IPS-18c (cell line): Measurements from ENCODE around the gene CREB5.

Experiments
- H3K4me3 ChIP-seq: 2 replicates; pipeline ENCODE4 v1.7.0; 2013; ENCODE audit warnings: low read depth, mild to moderate bottlenecking, low read length, moderate library complexity; ENCODE audit not compliant: insufficient read depth
- H3K9me3 ChIP-seq: one replicate; pipeline ENCODE4 v1.6.1; 2013; ENCODE audit warnings: mild to moderate bottlenecking, low read length, moderate library complexity; ENCODE audit not compliant: control insufficient read depth, insufficient read depth

CREB5 gene

GRCh38 chr7:28456044-28456443, 43.7 kb downstream of the CREB5 start:
- H3K9me3 ChIP-seq: no peaks in the 10 kb centered on the region
- H3K4me3 ChIP-seq: no peak overlapping the region

GRCh38 chr7:28458732-28459131, 46.4 kb downstream of the CREB5 start:
- no peaks in the 10 kb centered on the region for H3K9me3 ChIP-seq
- no peak overlapping the region for H3K4me3 ChIP-seq

GRCh38 chr7:28459306-28459705, 47.0 kb downstream of the CREB5 start:
- Histone ChIP-seq H3K9me3 (no peaks in the 10 kb centered on the region), H3K4me3 (no peak overlapping the region)

- H3K9me3 ChIP-seq: no peaks in the 10 kb centered on the region
- no peak overlapping the region for H3K4me3 ChIP-seq
Observed at GRCh38 chr7:28465697-28466096, 53.4 kb downstream of the CREB5 start.

GRCh38 chr7:28466341-28466740, 54.0 kb downstream of the CREB5 start:
- no peak overlapping the region for H3K4me3 ChIP-seq
- no peaks in the 10 kb centered on the region for H3K9me3 ChIP-seq

- H3K9me3 ChIP-seq: no peaks in the 10 kb centered on the region
- no peak overlapping the region for H3K4me3 ChIP-seq
Observed at GRCh38 chr7:28466885-28467284, 54.6 kb downstream of the CREB5 start.

- H3K4me3 ChIP-seq: no peak overlapping the region
- no peaks in the 10 kb centered on the region for H3K9me3 ChIP-seq
Observed at GRCh38 chr7:28469562-28469961, 57.2 kb downstream of the CREB5 start.

GRCh38 chr7:28470344-28470743, 58.0 kb downstream of the CREB5 start:
- no peak overlapping the region for H3K4me3 ChIP-seq
- no peaks in the 10 kb centered on the region for H3K9me3 ChIP-seq

- Histone ChIP-seq H3K4me3 (no peak overlapping the region), H3K9me3 (no peaks in the 10 kb centered on the region)
Observed at GRCh38 chr7:28472332-28472731, 60.0 kb downstream of the CREB5 start.

GRCh38 chr7:28473571-28474281, 61.4 kb downstream of the CREB5 start:
- H3K4me3 ChIP-seq: no peak overlapping the region
- peaks cover 3% of the 10 kb centered on the region for H3K9me3 ChIP-seq

GRCh38 chr7:28474282-28474638, 61.9 kb downstream of the CREB5 start:
- Histone ChIP-seq H3K4me3 (no peak overlapping the region), H3K9me3 (peaks cover 3% of the 10 kb centered on the region)

- Histone ChIP-seq H3K4me3 (no peak overlapping the region), H3K9me3 (peaks cover 3% of the 10 kb centered on the region)
Observed at GRCh38 chr7:28474640-28475039, 62.3 kb downstream of the CREB5 start.

GRCh38 chr7:28477041-28477442, 64.7 kb downstream of the CREB5 start:
- peaks cover 3% of the 10 kb centered on the region for H3K9me3 ChIP-seq
- H3K4me3 ChIP-seq: no peak overlapping the region

- H3K9me3 ChIP-seq: peaks cover 3% of the 10 kb centered on the region
- no peak overlapping the region for H3K4me3 ChIP-seq
Observed at GRCh38 chr7:28478656-28479055, 66.3 kb downstream of the CREB5 start.

- Histone ChIP-seq H3K4me3 (no peak overlapping the region), H3K9me3 (peaks cover 3% of the 10 kb centered on the region)
Observed at GRCh38 chr7:28479507-28479947, 67.2 kb downstream of the CREB5 start.

GRCh38 chr7:28480595-28480994, 68.3 kb downstream of the CREB5 start:
- Histone ChIP-seq H3K9me3 (peaks cover 3% of the 10 kb centered on the region), H3K4me3 (no peak overlapping the region)

- Histone ChIP-seq H3K9me3 (peaks cover 3% of the 10 kb centered on the region), H3K4me3 (no peak overlapping the region)
Observed at GRCh38 chr7:28481091-28481926, 69.0 kb downstream of the CREB5 start.

GRCh38 chr7:28483112-28483511, 70.8 kb downstream of the CREB5 start:
- H3K9me3 ChIP-seq: no peaks in the 10 kb centered on the region
- no peak overlapping the region for H3K4me3 ChIP-seq
